Measurements from ENCODE around the gene EIF3J. TPM values are rescaled to one million over a fixed set of nuclear protein-coding genes. Genes with fewer than 3 reads are reported as not detected.

The EIF3J gene
- total RNA-seq: 10 to 100 TPM; 53.1 to 75.7 (median 72.4) TPM
- 56.4 TPM for total RNA-seq (2013)

DNA sequence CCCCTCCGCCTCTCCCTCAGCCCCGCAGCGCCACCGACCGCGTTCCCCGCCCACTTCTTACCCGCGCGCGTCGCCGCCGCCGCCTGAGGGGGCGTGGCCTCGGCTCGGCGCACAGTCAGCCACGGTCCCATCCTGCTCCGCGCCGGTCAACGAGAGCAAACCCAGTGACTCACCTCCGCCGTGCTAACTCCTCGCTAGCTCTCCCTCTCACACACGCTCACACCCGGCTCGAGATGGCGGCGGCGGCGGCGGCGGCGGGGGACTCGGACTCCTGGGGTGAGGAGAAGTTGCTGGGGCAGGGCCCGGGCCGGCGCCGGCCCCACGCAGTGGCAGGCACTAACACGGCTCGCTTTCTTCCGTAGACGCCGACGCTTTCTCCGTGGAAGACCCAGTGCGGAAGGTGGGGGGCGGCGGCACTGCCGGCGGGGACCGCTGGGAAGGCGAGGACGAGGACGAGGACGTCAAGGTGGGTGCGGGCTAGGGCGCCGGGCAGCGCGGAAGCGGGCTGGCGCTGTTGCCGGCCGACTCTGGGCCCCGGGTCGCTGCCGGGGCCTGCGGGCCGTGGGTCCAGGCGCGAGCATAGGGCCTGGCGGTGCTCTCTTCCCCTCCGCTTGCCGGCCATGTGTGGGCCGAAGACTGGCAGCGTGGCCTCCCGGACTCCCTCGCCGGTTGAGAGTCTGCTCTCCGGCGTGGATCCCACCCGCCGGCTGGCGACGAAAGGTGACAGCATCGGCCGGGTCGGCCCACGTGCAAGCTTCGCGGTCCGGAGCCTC lies at the start of gene EIF3J:
TSS of gene EIF3J (plus strand) at position 186 of the 773 bp plus-strand sequence. CDS start at position 234, 48 bp downstream.
- Histone ChIP-seq H3K27ac (ENCODE audit: low read length) (peak within 1 kb of the TSS; percentile 76), H3K36me3 (ENCODE audit: control insufficient read depth, insufficient read depth, low read length) (peaks cover 13% of the 10 kb centered on the region), H3K4me3 (ENCODE audit: low read length) (peak within 1 kb of the TSS; percentile 82), H3K27me3 (ENCODE audit: control insufficient read depth, insufficient read depth, low read length) (no peaks in the 10 kb centered on the region), H3K4me1 (ENCODE audit: control insufficient read depth, insufficient read depth, low read length) (peaks cover 15% of the 10 kb centered on the region), H3K9me3 (ENCODE audit: control insufficient read depth, insufficient read depth, low read length) (no peaks in the 10 kb centered on the region)
- Mint-ChIP-seq H3K36me3 (peaks cover 10% of the 10 kb centered on the region), H3K4me3 (peak within 1 kb of the TSS; percentile 90), H3K4me1 (peaks cover 44 to 47% of the 10 kb centered on the region in 2 donors), H3K27ac (peak within 1 kb of the TSS; percentile 94 to 97), H3K27me3 (ENCODE audit: low read depth in 2 of 2) (no peaks in the 10 kb centered on the region), H3K9me3 (no peaks in the 10 kb centered on the region)
- ATAC-seq (peak; percentile 87 to 97 (median 90)), DNase-seq (peak; percentile 94 to 98)
- WGBS (ENCODE audit: insufficient coverage): under 1% methylated on average over 96 of the region's 97 CpGs
- TF ChIP-seq, protein P1, sequence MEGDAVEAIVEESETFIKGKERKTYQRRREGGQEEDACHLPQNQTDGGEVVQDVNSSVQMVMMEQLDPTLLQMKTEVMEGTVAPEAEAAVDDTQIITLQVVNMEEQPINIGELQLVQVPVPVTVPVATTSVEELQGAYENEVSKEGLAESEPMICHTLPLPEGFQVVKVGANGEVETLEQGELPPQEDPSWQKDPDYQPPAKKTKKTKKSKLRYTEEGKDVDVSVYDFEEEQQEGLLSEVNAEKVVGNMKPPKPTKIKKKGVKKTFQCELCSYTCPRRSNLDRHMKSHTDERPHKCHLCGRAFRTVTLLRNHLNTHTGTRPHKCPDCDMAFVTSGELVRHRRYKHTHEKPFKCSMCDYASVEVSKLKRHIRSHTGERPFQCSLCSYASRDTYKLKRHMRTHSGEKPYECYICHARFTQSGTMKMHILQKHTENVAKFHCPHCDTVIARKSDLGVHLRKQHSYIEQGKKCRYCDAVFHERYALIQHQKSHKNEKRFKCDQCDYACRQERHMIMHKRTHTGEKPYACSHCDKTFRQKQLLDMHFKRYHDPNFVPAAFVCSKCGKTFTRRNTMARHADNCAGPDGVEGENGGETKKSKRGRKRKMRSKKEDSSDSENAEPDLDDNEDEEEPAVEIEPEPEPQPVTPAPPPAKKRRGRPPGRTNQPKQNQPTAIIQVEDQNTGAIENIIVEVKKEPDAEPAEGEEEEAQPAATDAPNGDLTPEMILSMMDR (IDR thresholded peaks at IDR 0.05): no peak
- intact Hi-C loops (cut with micrococcal nuclease): loop anchor here (2.0 to 5.0 kb wide), 3 partner anchors 110 to 248 kb away; partner anchors contain the start of genes CTDSPL2 and GOLM2

DNA sequence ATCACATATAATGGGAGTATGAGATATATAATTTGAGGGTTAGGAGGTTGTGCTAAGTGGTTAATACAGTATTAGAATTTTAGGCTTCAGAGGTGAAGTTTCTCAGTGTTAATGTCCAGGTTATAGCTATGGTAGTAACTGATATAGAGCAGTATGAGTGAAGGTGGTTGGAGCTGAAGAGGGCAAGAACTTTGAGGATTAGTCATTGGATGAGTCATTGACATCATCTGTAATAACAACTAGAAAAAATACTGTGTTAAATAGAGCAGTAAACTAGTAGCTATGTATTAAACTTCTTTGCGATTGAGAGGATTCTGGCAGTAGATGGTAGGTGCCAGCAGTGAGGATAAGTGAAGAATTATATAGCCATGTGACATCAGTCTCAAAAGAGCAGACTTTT lies 47.5 kb upstream of the EIF3J start:
- WGBS (ENCODE audit: insufficient coverage): 95% methylated on average over 1 of the region's 1 CpG
- H3K27ac ChIP-seq (ENCODE audit: low read length): no peak overlapping the region
- no peaks in the 10 kb centered on the region for H3K9me3 Mint-ChIP-seq
- TF ChIP-seq, protein P1 (IDR thresholded peaks at IDR 0.05): no peak
- intact Hi-C loops (cut with micrococcal nuclease): loop anchor here (10.0 kb wide), 1 partner anchor 165 kb away; no protein-coding TSS in a partner anchor
- H3K27me3 ChIP-seq (ENCODE audit: control insufficient read depth, insufficient read depth, low read length): no peaks in the 10 kb centered on the region
- H3K27ac Mint-ChIP-seq: peak overlapping the region; percentile 16 to 17
- no peak overlapping the region for H3K4me3 ChIP-seq (ENCODE audit: low read length)
- no peak for DNase-seq
- no peak overlapping the region for H3K4me3 Mint-ChIP-seq
- H3K27me3 Mint-ChIP-seq (ENCODE audit: low read depth in 2 of 2): no peaks in the 10 kb centered on the region
- H3K36me3 Mint-ChIP-seq: peaks cover 6% of the 10 kb centered on the region
- ATAC-seq: peak in 1 of 3 donors; percentile 58
- H3K36me3 ChIP-seq (ENCODE audit: control insufficient read depth, insufficient read depth, low read length): peaks cover 49% of the 10 kb centered on the region
- H3K4me1 Mint-ChIP-seq: peaks cover 6 to 13% of the 10 kb centered on the region in 2 donors
- H3K9me3 ChIP-seq (ENCODE audit: control insufficient read depth, insufficient read depth, low read length): no peaks in the 10 kb centered on the region
- no peaks in the 10 kb centered on the region for H3K4me1 ChIP-seq (ENCODE audit: control insufficient read depth, insufficient read depth, low read length)

- peaks cover 6% of the 10 kb centered on the region for H3K36me3 Mint-ChIP-seq
- H3K4me3 Mint-ChIP-seq: no peak overlapping the region
- TF ChIP-seq, protein P1 (IDR thresholded peaks at IDR 0.05): no peak
- no peak overlapping the region for H3K27ac Mint-ChIP-seq
- intact Hi-C loops (cut with micrococcal nuclease): no loop called here
- Histone ChIP-seq H3K4me1 (ENCODE audit: control insufficient read depth, insufficient read depth, low read length) (no peaks in the 10 kb centered on the region), H3K27me3 (ENCODE audit: control insufficient read depth, insufficient read depth, low read length) (no peaks in the 10 kb centered on the region), H3K27ac (ENCODE audit: low read length) (no peak overlapping the region), H3K9me3 (ENCODE audit: control insufficient read depth, insufficient read depth, low read length) (no peaks in the 10 kb centered on the region), H3K36me3 (ENCODE audit: control insufficient read depth, insufficient read depth, low read length) (peaks cover 47% of the 10 kb centered on the region), H3K4me3 (ENCODE audit: low read length) (no peak overlapping the region)
- no peaks in the 10 kb centered on the region for H3K27me3 Mint-ChIP-seq (ENCODE audit: low read depth in 2 of 2)
- no peak for DNase-seq
- no peaks in the 10 kb centered on the region for H3K9me3 Mint-ChIP-seq
- WGBS (ENCODE audit: insufficient coverage): 100% methylated on average over 2 of the region's 3 CpGs
- no peak for ATAC-seq
- H3K4me1 Mint-ChIP-seq: peaks cover 6 to 13% of the 10 kb centered on the region in 2 donors
These were observed 46.3 kb upstream of the EIF3J start for GRCh38 chr15:44490622-44491021.
